Left lung (tissue), 10 donors: Measurements from ENCODE around the gene MS4A8. TPM values are rescaled to one million over a fixed set of nuclear protein-coding genes. Genes with fewer than 3 reads are reported as not detected.

Source experiments
- ATAC-seq: fragments of 200-7000 bp; cut with Tn5 transposase; one replicate; pipeline ENCODE4 v1.9.1; 2020; ENCODE audit warnings: moderate library complexity
- DNase-seq, 4 donors: peaks; one replicate each; pipeline ENCODE4 v3.0.0-alpha.2; 2013 to 2020
- H3K27ac ChIP-seq, 2 donors: fragments of 200-600 bp; sonication (generic) in 1 of 2; one replicate each; pipeline versions ENCODE4 v1.5.0 to v1.8.0; 2020 to 2021
- H3K27me3 ChIP-seq, 2 donors: fragments of 200-600 bp; sonication (generic) in 1 of 2; one replicate each; pipeline versions ENCODE4 v1.5.0 to v1.8.0; 2020 to 2021
- H3K36me3 ChIP-seq, 2 donors: fragments of 200-600 bp; sonication (generic) in 1 of 2; one replicate each; pipeline versions ENCODE4 v1.5.0 to v1.8.0; 2020 to 2021
- H3K4me1 ChIP-seq, 2 donors: fragments of 200-600 bp; one replicate each; pipeline ENCODE4 v1.8.0; 2021
- H3K4me3 ChIP-seq, 2 donors: fragments of 200-600 bp; sonication (generic) in 1 of 2; one replicate each; pipeline versions ENCODE4 v1.5.0 to v1.8.0; 2020 to 2021; ENCODE audit warnings: mild to moderate bottlenecking in 1 of 2
- H3K9me3 ChIP-seq, 2 donors: fragments of 200-600 bp; sonication (generic) in 1 of 2; one replicate each; pipeline versions ENCODE4 v1.5.0 to v1.8.0; 2020 to 2021
- intact Hi-C, 2 donors: fragments of 100-400 bp; cut with DNase I; formaldehyde crosslinking; loops; one replicate each; pipeline versions ENCODE4 v1.11.2 to v1.14.2; 2022
- polyA plus RNA-seq, 6 donors: library from polyadenylated mRNA; unstranded; fragments of 120-200 nt; gene quantifications; one replicate each; pipeline ENCODE4 v1.2.1, GENCODE V29; 2013; ENCODE audit not compliant: insufficient read length in 6 of 6
- total RNA-seq, 2 donors: library from RNA; stranded (reverse); fragmentation: NEBNext Ultra II Directional; extraction: Animal tissue kit (Norgen Biotek cat#: 25700); gene quantifications; one replicate each; pipeline ENCODE4 v1.2.1, GENCODE V29; 2021
- TF ChIP-seq, protein P1 (sequence below), 2 donors: fragments of 200-600 bp; sonication (generic) in 1 of 2; IDR thresholded peaks; one replicate each; pipeline versions ENCODE4 v1.5.0 to v1.8.0; 2021; ENCODE audit warnings: antibody characterized with exemption in 2 of 2
- donor health status: DM: no; HTN: yes; CAD: no.
- donor health status: DM: no; HTN: no; CAD: no.

Gene MS4A8
- total and polyA plus RNA-seq, 8 donors, result 4.9 to 18.1 (median 14.2) TPM; not detected in 1

DNA sequence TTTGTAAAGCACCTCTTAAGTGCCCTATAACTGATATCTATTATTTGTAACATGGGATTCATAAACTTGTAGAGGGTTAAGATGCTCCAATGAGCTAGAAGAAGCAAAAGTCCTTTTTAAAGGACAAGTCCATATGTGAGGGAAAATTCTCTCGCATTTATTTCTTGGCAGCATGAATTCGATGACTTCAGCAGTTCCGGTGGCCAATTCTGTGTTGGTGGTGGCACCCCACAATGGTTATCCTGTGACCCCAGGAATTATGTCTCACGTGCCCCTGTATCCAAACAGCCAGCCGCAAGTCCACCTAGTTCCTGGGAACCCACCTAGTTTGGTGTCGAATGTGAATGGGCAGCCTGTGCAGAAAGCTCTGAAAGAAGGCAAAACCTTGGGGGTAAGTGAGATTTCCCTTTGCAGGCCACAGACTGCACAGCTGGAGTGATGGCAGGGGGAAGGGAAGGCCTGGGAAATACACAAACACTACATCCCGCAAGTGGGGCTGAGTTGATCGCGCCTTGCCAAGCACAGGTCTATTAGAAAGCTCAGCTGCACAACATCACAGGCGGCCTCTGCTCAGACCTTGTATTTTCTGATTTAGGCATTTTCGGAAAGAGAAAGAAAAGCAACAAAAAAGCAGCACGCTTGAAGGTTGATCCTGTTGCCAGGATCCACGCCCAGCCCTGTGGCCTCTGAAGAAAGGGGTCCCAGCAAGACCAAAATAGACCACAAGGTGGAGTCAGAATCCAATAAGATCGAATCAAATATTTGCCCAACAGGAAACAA lies 1.5 kb downstream of the MS4A8 start:
- intact Hi-C loops, result no loop called here
- ATAC-seq (peak; percentile 86), DNase-seq (peak in 2 of 4 donors; percentile 37 to 64)
- Histone ChIP-seq H3K4me1 (peaks cover 0 to 3% of the 10 kb centered on the region in 2 donors), H3K9me3 (no peaks in the 10 kb centered on the region), H3K27me3 (no peaks in the 10 kb centered on the region), H3K27ac (no peak overlapping the region), H3K36me3 (no peaks in the 10 kb centered on the region), H3K4me3 (no peak overlapping the region)
- TF ChIP-seq, protein P1, sequence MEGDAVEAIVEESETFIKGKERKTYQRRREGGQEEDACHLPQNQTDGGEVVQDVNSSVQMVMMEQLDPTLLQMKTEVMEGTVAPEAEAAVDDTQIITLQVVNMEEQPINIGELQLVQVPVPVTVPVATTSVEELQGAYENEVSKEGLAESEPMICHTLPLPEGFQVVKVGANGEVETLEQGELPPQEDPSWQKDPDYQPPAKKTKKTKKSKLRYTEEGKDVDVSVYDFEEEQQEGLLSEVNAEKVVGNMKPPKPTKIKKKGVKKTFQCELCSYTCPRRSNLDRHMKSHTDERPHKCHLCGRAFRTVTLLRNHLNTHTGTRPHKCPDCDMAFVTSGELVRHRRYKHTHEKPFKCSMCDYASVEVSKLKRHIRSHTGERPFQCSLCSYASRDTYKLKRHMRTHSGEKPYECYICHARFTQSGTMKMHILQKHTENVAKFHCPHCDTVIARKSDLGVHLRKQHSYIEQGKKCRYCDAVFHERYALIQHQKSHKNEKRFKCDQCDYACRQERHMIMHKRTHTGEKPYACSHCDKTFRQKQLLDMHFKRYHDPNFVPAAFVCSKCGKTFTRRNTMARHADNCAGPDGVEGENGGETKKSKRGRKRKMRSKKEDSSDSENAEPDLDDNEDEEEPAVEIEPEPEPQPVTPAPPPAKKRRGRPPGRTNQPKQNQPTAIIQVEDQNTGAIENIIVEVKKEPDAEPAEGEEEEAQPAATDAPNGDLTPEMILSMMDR (IDR thresholded peaks at IDR 0.05), result peak; percentile 13 to 35

DNA sequence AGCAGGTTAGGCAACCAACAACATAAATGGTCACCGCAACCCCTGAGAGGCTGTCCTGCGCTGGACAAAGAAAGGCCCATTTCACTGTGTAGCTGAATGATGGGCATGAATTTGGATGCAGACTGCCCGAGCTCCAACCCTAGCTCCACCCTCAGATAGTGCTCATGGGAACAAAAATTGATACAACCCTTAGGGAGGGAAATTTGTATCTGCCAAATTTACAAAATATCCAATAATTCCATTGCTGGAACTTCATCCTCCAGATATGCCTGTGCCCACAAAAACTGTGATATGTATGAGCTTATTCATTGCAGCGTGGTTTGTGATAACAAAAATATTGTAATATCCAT lies 2.0 kb downstream of the MS4A8 start:
- no peak for ATAC-seq

DNA sequence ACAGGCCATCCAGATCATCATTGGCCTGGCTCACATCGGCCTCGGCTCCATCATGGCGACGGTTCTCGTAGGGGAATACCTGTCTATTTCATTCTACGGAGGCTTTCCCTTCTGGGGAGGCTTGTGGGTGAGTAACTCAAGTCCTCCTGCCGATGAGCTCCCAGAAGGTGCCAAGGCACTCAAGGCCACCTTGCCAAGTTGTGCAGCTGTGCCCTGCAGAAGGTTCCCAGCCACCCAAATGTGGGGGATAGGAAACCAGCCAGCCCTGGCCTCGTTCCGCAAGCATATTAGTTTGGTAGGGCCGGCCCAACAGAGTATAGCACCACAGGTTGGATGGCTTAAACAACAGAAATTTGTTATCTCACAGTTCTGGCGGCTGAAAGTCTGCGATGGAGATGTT lies 4.0 kb downstream of the MS4A8 start:
- no peak overlapping the region for H3K4me3 ChIP-seq
- peaks cover 0 to 3% of the 10 kb centered on the region in 2 donors for H3K4me1 ChIP-seq
- no peaks in the 10 kb centered on the region for H3K27me3 ChIP-seq
- intact Hi-C loops, result no loop called here
- ATAC-seq, result no peak
- TF ChIP-seq, protein P1 (IDR thresholded peaks at IDR 0.05), result no peak
- no peaks in the 10 kb centered on the region for H3K9me3 ChIP-seq
- no peak for DNase-seq
- no peaks in the 10 kb centered on the region for H3K36me3 ChIP-seq
- no peak overlapping the region for H3K27ac ChIP-seq

More for the DNA sequence above, 2.0 kb downstream of the MS4A8 start:
- H3K36me3 ChIP-seq, result no peaks in the 10 kb centered on the region
- no peak overlapping the region for H3K27ac ChIP-seq
- no peak overlapping the region for H3K4me3 ChIP-seq
- no peaks in the 10 kb centered on the region for H3K9me3 ChIP-seq
- DNase-seq, result no peak
- intact Hi-C loops, result no loop called here
- no peaks in the 10 kb centered on the region for H3K27me3 ChIP-seq
- TF ChIP-seq, protein P1 (IDR thresholded peaks at IDR 0.05), result no peak
- peaks cover 0 to 3% of the 10 kb centered on the region in 2 donors for H3K4me1 ChIP-seq

DNA sequence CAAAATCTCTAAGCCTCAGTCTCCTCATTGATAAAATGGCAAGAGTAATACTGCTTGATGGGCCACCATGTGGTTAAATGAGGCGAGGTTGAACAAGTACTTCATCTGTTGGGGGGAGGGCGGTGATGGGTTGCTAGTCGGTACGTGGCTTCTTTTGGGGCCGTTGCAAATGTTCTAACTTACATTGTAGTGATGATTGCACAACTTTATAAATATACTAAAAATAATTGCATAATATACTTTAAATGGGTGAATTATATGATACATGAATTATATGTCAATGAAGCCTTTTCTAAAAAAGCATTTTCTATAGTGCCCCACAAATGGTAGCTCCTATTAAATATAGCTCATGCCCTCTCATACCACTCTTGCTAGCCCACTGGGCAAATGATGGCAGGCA lies 6.5 kb downstream of the MS4A8 start:
- TF ChIP-seq, protein P1 (IDR thresholded peaks at IDR 0.05), result no peak
- no peaks in the 10 kb centered on the region for H3K36me3 ChIP-seq
- peak in 1 of 4 donors; percentile 19 for DNase-seq
- intact Hi-C loops, result no loop called here
- peaks cover 0 to 4% of the 10 kb centered on the region in 2 donors for H3K27me3 ChIP-seq
- no peak for ATAC-seq
- no peak overlapping the region for H3K4me3 ChIP-seq
- H3K4me1 ChIP-seq, result peaks cover 0 to 3% of the 10 kb centered on the region in 2 donors
- H3K9me3 ChIP-seq, result no peaks in the 10 kb centered on the region
- H3K27ac ChIP-seq, result no peak overlapping the region

DNA sequence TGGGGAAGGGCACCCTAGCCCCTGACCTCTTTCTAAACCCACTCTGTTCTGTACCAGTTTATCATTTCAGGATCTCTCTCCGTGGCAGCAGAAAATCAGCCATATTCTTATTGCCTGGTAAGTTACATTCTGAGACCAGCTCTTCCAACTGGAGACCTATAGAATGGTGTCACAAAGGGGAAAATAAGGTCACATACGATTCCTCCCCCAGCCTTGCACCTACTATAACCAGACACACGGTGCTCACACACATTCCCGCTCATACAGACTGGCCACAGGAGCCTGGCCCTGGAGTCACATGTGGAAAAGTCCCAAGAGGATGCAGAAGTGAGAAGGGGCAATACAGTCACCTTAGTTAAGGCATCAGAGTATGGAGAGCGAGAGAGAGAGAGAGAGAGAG lies 7.5 kb downstream of the MS4A8 start:
- no peak for ATAC-seq
- TF ChIP-seq, protein P1 (IDR thresholded peaks at IDR 0.05), result no peak
- H3K4me1 ChIP-seq, result no peaks in the 10 kb centered on the region
- peaks cover 0 to 4% of the 10 kb centered on the region in 2 donors for H3K27me3 ChIP-seq
- no peaks in the 10 kb centered on the region for H3K9me3 ChIP-seq
- intact Hi-C loops, result no loop called here
- H3K4me3 ChIP-seq, result no peak overlapping the region
- no peak overlapping the region for H3K27ac ChIP-seq
- no peaks in the 10 kb centered on the region for H3K36me3 ChIP-seq
- no peak for DNase-seq
